WERI-Rb-1 (cell line): ENCODE measurements around the gene GNAI2.
A peak's percentile ranks its signal among the peaks of the same experiment; 100 is the strongest.

ENCODE experiments used
- DNase-seq: peaks from one replicate; pipeline ENCODE4 v3.0.0-alpha.2; 2020
- H3K27ac ChIP-seq: fragments of 250-450 bp; sonication (Bioruptor Pico); 2 replicates; pipeline ENCODE4 v1.5.1; 2020; ENCODE audit warnings: mild to moderate bottlenecking, moderate library complexity
- H3K27me3 ChIP-seq: fragments of 250-450 bp; sonication (Bioruptor Pico); 2 replicates; pipeline ENCODE4 v1.5.1; 2021; ENCODE audit warnings: mild to moderate bottlenecking, low read depth, moderate library complexity; ENCODE audit not compliant: insufficient read depth, severe bottlenecking
- H3K36me3 ChIP-seq: fragments of 250-450 bp; sonication (Bioruptor Pico); 2 replicates; pipeline ENCODE4 v1.5.1; 2020; ENCODE audit warnings: mild to moderate bottlenecking, moderate library complexity
- H3K4me3 ChIP-seq: 2 replicates; pipeline ENCODE4 v1.5.1; 2011; ENCODE audit warnings: low read depth, mild to moderate bottlenecking, control low read depth, low read length
- H3K9me3 ChIP-seq: fragments of 250-450 bp; sonication (Bioruptor Pico); 2 replicates; pipeline ENCODE4 v1.5.1; 2021; ENCODE audit warnings: mild to moderate bottlenecking, moderate library complexity; ENCODE audit not compliant: severe bottlenecking
- CTCF ChIP-seq: IDR thresholded peaks from 2 replicates; pipeline ENCODE4 v1.5.1; 2011; ENCODE audit warnings: low read depth, mild to moderate bottlenecking, control low read depth, inconsistent platforms, low read length

GNAI2 gene

GRCh38 chr3:50289130-50289529 lies 53.1 kb downstream of the GNAI2 start:
- no peak overlapping the region for H3K27ac ChIP-seq
- no peak for DNase-seq
- peaks cover 36% of the 10 kb centered on the region for H3K36me3 ChIP-seq

GRCh38 chr3:50290161-50290641 lies 54.2 kb downstream of the GNAI2 start:
- Histone ChIP-seq H3K4me3 (no peak overlapping the region), H3K27me3 (no peaks in the 10 kb centered on the region), H3K27ac (no peak overlapping the region), H3K36me3 (peaks cover 36% of the 10 kb centered on the region), H3K9me3 (no peaks in the 10 kb centered on the region)
- no peak for DNase-seq
- no peak for TF ChIP-seq CTCF

More at GRCh38 chr3:50289130-50289529, 53.1 kb downstream of the GNAI2 start:
- Histone ChIP-seq H3K4me3 (no peak overlapping the region), H3K9me3 (no peaks in the 10 kb centered on the region), H3K27me3 (no peaks in the 10 kb centered on the region)
- TF ChIP-seq CTCF = no peak

GRCh38 chr3:50292159-50293078 lies 56.4 kb downstream of the GNAI2 start, which contains the start of gene IFRD2:
TSS of gene IFRD2 (minus strand) at chr3:50292429. CDS start at chr3:50292274, 155 bp downstream.
- DNase-seq = peak; percentile 97
- H3K36me3 ChIP-seq = peaks cover 33% of the 10 kb centered on the region
- peak within 1 kb of the TSS; percentile 71 for H3K4me3 ChIP-seq
- no peaks in the 10 kb centered on the region for H3K9me3 ChIP-seq
- no peak for TF ChIP-seq CTCF
- no peaks in the 10 kb centered on the region for H3K27me3 ChIP-seq
- H3K27ac ChIP-seq = peak within 1 kb of the TSS; percentile 78

GRCh38 chr3:50293079-50293801 lies 57.2 kb downstream of the GNAI2 start:
- H3K9me3 ChIP-seq = no peaks in the 10 kb centered on the region
- H3K27ac ChIP-seq = peak overlapping the region; percentile 64
- H3K4me3 ChIP-seq = peak overlapping the region; percentile 25
- H3K36me3 ChIP-seq = peaks cover 27% of the 10 kb centered on the region
- TF ChIP-seq CTCF = no peak
- DNase-seq = no peak
- no peaks in the 10 kb centered on the region for H3K27me3 ChIP-seq

- no peak overlapping the region for H3K4me3 ChIP-seq
- no peaks in the 10 kb centered on the region for H3K9me3 ChIP-seq
- H3K36me3 ChIP-seq = peaks cover 19% of the 10 kb centered on the region
- DNase-seq = no peak
- no peak for TF ChIP-seq CTCF
- H3K27ac ChIP-seq = no peak overlapping the region
- H3K27me3 ChIP-seq = no peaks in the 10 kb centered on the region
Observed at GRCh38 chr3:50294089-50294488, 58.1 kb downstream of the GNAI2 start.
